Measurements from ENCODE around the gene SLPI.

The SLPI gene

GRCh38 chr20:45248609-45249008 lies 5.8 kb downstream of the SLPI start:
- Histone ChIP-seq H3K9me3 (ENCODE audit: insufficient read depth, low read depth, low read length) (no peaks in the 10 kb centered on the region), H3K36me3 (ENCODE audit: insufficient read depth, low read length) (no peaks in the 10 kb centered on the region), H3K4me3 (ENCODE audit: low read length) (no peak overlapping the region), H3K27me3 (ENCODE audit: insufficient read depth, low read length) (peaks cover 6% of the 10 kb centered on the region; the same call in 1 of the 2 replicates), H3K27ac (ENCODE audit: low read depth, low read length) (no peak overlapping the region), H3K4me1 (ENCODE audit: insufficient read depth, low read length) (no peaks in the 10 kb centered on the region), H3K9ac (ENCODE audit: low read depth, low read length) (no peak overlapping the region)

- H3K4me1 ChIP-seq (ENCODE audit: insufficient read depth, low read length) = no peaks in the 10 kb centered on the region
- H3K9me3 ChIP-seq (ENCODE audit: insufficient read depth, low read depth, low read length) = no peaks in the 10 kb centered on the region
- no peak overlapping the region for H3K4me3 ChIP-seq (ENCODE audit: low read length)
- WGBS = 100% methylated on average over 1 of the region's 1 CpG
- no peak overlapping the region for H3K9ac ChIP-seq (ENCODE audit: low read depth, low read length)
- no peak overlapping the region for H3K27ac ChIP-seq (ENCODE audit: low read depth, low read length)
- H3K36me3 ChIP-seq (ENCODE audit: insufficient read depth, low read length) = no peaks in the 10 kb centered on the region
- peaks cover 6% of the 10 kb centered on the region; the same call in 1 of the 2 replicates for H3K27me3 ChIP-seq (ENCODE audit: insufficient read depth, low read length)
These were observed 6.5 kb downstream of the SLPI start for GRCh38 chr20:45247865-45248264.

- Histone ChIP-seq H3K9ac (ENCODE audit: low read depth, low read length) (no peak overlapping the region), H3K4me3 (ENCODE audit: low read length) (no peak overlapping the region), H3K4me1 (ENCODE audit: insufficient read depth, low read length) (no peaks in the 10 kb centered on the region), H3K36me3 (ENCODE audit: insufficient read depth, low read length) (no peaks in the 10 kb centered on the region), H3K27me3 (ENCODE audit: insufficient read depth, low read length) (peaks cover 8% of the 10 kb centered on the region; the same call in 1 of the 2 replicates), H3K27ac (ENCODE audit: low read depth, low read length) (no peak overlapping the region), H3K9me3 (ENCODE audit: insufficient read depth, low read depth, low read length) (no peaks in the 10 kb centered on the region)
- WGBS = 79% methylated on average over 6 of the region's 6 CpGs
These were observed 8.3 kb downstream of the SLPI start for GRCh38 chr20:45246109-45246508.

GRCh38 chr20:45238139-45238538 lies 16.2 kb downstream of the SLPI start:
- no peaks in the 10 kb centered on the region for H3K4me1 ChIP-seq (ENCODE audit: insufficient read depth, low read length)
- H3K27ac ChIP-seq (ENCODE audit: low read depth, low read length) = no peak overlapping the region
- 94% methylated on average over 2 of the region's 2 CpGs for WGBS
- peaks cover 2% of the 10 kb centered on the region; the same call in 1 of the 2 replicates for H3K27me3 ChIP-seq (ENCODE audit: insufficient read depth, low read length)
- H3K9ac ChIP-seq (ENCODE audit: low read depth, low read length) = no peak overlapping the region
- no peaks in the 10 kb centered on the region for H3K9me3 ChIP-seq (ENCODE audit: insufficient read depth, low read depth, low read length)
- no peak overlapping the region for H3K4me3 ChIP-seq (ENCODE audit: low read length)
- no peaks in the 10 kb centered on the region for H3K36me3 ChIP-seq (ENCODE audit: insufficient read depth, low read length)

- 82% methylated on average over 4 of the region's 4 CpGs for WGBS
- Histone ChIP-seq H3K27me3 (ENCODE audit: insufficient read depth, low read length) (no peaks in the 10 kb centered on the region), H3K9ac (ENCODE audit: low read depth, low read length) (no peak overlapping the region), H3K36me3 (ENCODE audit: insufficient read depth, low read length) (no peaks in the 10 kb centered on the region), H3K4me3 (ENCODE audit: low read length) (no peak overlapping the region), H3K4me1 (ENCODE audit: insufficient read depth, low read length) (no peaks in the 10 kb centered on the region), H3K9me3 (ENCODE audit: insufficient read depth, low read depth, low read length) (no peaks in the 10 kb centered on the region), H3K27ac (ENCODE audit: low read depth, low read length) (no peak overlapping the region)
These were observed 18.4 kb downstream of the SLPI start for GRCh38 chr20:45235995-45236394.

GRCh38 chr20:45230631-45231030 lies 23.7 kb downstream of the SLPI start:
- H3K4me1 ChIP-seq (ENCODE audit: insufficient read depth, low read length) = no peaks in the 10 kb centered on the region
- no peaks in the 10 kb centered on the region for H3K36me3 ChIP-seq (ENCODE audit: insufficient read depth, low read length)
- 91% methylated on average over 9 of the region's 9 CpGs for WGBS

GRCh38 chr20:45229264-45230056 lies 24.9 kb downstream of the SLPI start:
- H3K27ac ChIP-seq (ENCODE audit: low read depth, low read length) = no peak overlapping the region
- H3K36me3 ChIP-seq (ENCODE audit: insufficient read depth, low read length) = no peaks in the 10 kb centered on the region
- H3K4me3 ChIP-seq (ENCODE audit: low read length) = no peak overlapping the region
- no peaks in the 10 kb centered on the region for H3K9me3 ChIP-seq (ENCODE audit: insufficient read depth, low read depth, low read length)
- 88% methylated on average over 18 of the region's 18 CpGs for WGBS
- H3K4me1 ChIP-seq (ENCODE audit: insufficient read depth, low read length) = no peaks in the 10 kb centered on the region
- H3K27me3 ChIP-seq (ENCODE audit: insufficient read depth, low read length) = peaks cover under 1% of the 10 kb centered on the region; the same call in 1 of the 2 replicates
- no peak overlapping the region for H3K9ac ChIP-seq (ENCODE audit: low read depth, low read length)

More at GRCh38 chr20:45230631-45231030, 23.7 kb downstream of the SLPI start:
- Histone ChIP-seq H3K9ac (ENCODE audit: low read depth, low read length) (no peak overlapping the region), H3K27me3 (ENCODE audit: insufficient read depth, low read length) (no peaks in the 10 kb centered on the region), H3K27ac (ENCODE audit: low read depth, low read length) (no peak overlapping the region), H3K9me3 (ENCODE audit: insufficient read depth, low read depth, low read length) (no peaks in the 10 kb centered on the region), H3K4me3 (ENCODE audit: low read length) (no peak overlapping the region)

- Histone ChIP-seq H3K9me3 (ENCODE audit: insufficient read depth, low read depth, low read length) (no peaks in the 10 kb centered on the region), H3K4me1 (ENCODE audit: insufficient read depth, low read length) (no peaks in the 10 kb centered on the region), H3K27ac (ENCODE audit: low read depth, low read length) (no peak overlapping the region), H3K4me3 (ENCODE audit: low read length) (no peak overlapping the region), H3K27me3 (ENCODE audit: insufficient read depth, low read length) (peaks cover 6% of the 10 kb centered on the region; the same call in 1 of the 2 replicates), H3K36me3 (ENCODE audit: insufficient read depth, low read length) (no peaks in the 10 kb centered on the region), H3K9ac (ENCODE audit: low read depth, low read length) (no peak overlapping the region)
- WGBS = 100% methylated on average over 1 of the region's 1 CpG
These were observed 28.1 kb downstream of the SLPI start for GRCh38 chr20:45226287-45226686.

GRCh38 chr20:45223136-45223535 lies 31.2 kb downstream of the SLPI start:
- H3K9ac ChIP-seq (ENCODE audit: low read depth, low read length) = no peak overlapping the region
- H3K36me3 ChIP-seq (ENCODE audit: insufficient read depth, low read length) = no peaks in the 10 kb centered on the region
- H3K4me3 ChIP-seq (ENCODE audit: low read length) = no peak overlapping the region
- H3K4me1 ChIP-seq (ENCODE audit: insufficient read depth, low read length) = no peaks in the 10 kb centered on the region
- H3K27me3 ChIP-seq (ENCODE audit: insufficient read depth, low read length) = peaks cover 6% of the 10 kb centered on the region; the same call in 1 of the 2 replicates
- no peaks in the 10 kb centered on the region for H3K9me3 ChIP-seq (ENCODE audit: insufficient read depth, low read depth, low read length)
- H3K27ac ChIP-seq (ENCODE audit: low read depth, low read length) = no peak overlapping the region

GRCh38 chr20:45221076-45221475 lies 33.3 kb downstream of the SLPI start, which contains the start of gene SEMG2:
SEMG2 (plus strand) TSS chr20:45221373; CDS start chr20:45221390, 17 bp downstream.
- no peak within 1 kb of the TSS for H3K27ac ChIP-seq (ENCODE audit: low read depth, low read length)

GRCh38 chr20:45218636-45219035 lies 35.7 kb downstream of the SLPI start:
- Histone ChIP-seq H3K27me3 (ENCODE audit: insufficient read depth, low read length) (no peaks in the 10 kb centered on the region), H3K4me3 (ENCODE audit: low read length) (no peak overlapping the region), H3K36me3 (ENCODE audit: insufficient read depth, low read length) (no peaks in the 10 kb centered on the region), H3K9ac (ENCODE audit: low read depth, low read length) (no peak overlapping the region), H3K9me3 (ENCODE audit: insufficient read depth, low read depth, low read length) (no peaks in the 10 kb centered on the region), H3K4me1 (ENCODE audit: insufficient read depth, low read length) (no peaks in the 10 kb centered on the region), H3K27ac (ENCODE audit: low read depth, low read length) (no peak overlapping the region)
- 92% methylated on average over 2 of the region's 2 CpGs for WGBS

More at GRCh38 chr20:45221076-45221475, 33.3 kb downstream of the SLPI start, which contains the start of gene SEMG2:
- WGBS = 99% methylated on average over 4 of the region's 4 CpGs
- H3K4me3 ChIP-seq (ENCODE audit: low read length) = no peak within 1 kb of the TSS
- peaks cover 6% of the 10 kb centered on the region; the same call in 1 of the 2 replicates for H3K27me3 ChIP-seq (ENCODE audit: insufficient read depth, low read length)
- no peaks in the 10 kb centered on the region for H3K36me3 ChIP-seq (ENCODE audit: insufficient read depth, low read length)
- H3K4me1 ChIP-seq (ENCODE audit: insufficient read depth, low read length) = no peaks in the 10 kb centered on the region
- H3K9ac ChIP-seq (ENCODE audit: low read depth, low read length) = no peak within 1 kb of the TSS
- H3K9me3 ChIP-seq (ENCODE audit: insufficient read depth, low read depth, low read length) = no peaks in the 10 kb centered on the region

Measured in HUES64 (cell line).